GM04503 (cell line): ENCODE results near the gene RCL1.
"Not testable (repeated sequence)": the region's sequence is repeated elsewhere in the genome, so short reads cannot be mapped to it uniquely, and the experiment has no call there.

Experiments used
- DNase-seq: peaks from one replicate; pipeline ENCODE4 v3.0.0-alpha.2; 2012; ENCODE audit warnings: low read depth

RCL1 gene

GRCh38 chr9:4783191-4783590 is 9.6 kb upstream of the RCL1 start:
- DNase-seq, result not testable (repeated sequence)

DNA sequence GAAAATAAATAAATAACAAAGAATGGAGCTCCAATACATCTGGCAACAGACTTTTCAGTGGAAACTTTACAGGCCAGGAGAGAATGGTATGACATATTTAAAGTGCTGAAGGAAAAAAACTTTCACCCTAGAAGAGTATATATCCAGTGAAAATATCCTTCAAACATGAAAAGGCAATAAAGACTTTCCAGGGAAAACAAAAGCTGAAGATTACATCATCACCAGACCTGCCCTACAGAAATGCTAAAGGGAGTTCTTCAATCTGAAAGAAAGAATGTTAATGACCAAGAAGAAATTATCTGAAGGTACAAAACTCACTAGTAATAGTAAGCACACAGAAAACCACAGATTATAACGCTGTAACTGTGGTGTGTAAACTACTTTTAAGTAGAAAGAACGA is 8.3 kb upstream of the RCL1 start:
- DNase-seq, result no peak

GRCh38 chr9:4786599-4786998 is 6.1 kb upstream of the RCL1 start:
- DNase-seq, result no peak

- DNase-seq, result no peak
These were observed 4.9 kb upstream of the RCL1 start for GRCh38 chr9:4787876-4788275.

DNA sequence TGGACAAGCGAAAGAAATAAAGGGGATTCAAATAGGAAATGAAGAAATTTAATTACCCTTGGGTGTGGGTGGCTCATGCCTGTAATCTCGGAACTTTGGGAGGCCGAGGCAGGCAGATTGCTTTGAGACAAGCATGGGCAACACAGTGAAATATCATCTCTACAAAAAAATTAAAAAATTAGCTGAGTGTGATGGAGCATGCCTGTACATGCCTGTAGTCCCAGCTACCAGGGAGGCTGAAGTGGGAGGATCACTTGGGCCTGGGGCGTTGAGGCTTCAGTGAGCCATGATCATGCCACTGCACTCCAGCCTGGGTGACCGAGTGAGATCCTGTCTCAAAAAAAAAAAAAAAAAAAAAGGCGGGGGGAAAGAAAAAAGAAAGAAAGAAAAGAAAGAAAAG is 4.0 kb upstream of the RCL1 start:
- DNase-seq, result no peak

DNA sequence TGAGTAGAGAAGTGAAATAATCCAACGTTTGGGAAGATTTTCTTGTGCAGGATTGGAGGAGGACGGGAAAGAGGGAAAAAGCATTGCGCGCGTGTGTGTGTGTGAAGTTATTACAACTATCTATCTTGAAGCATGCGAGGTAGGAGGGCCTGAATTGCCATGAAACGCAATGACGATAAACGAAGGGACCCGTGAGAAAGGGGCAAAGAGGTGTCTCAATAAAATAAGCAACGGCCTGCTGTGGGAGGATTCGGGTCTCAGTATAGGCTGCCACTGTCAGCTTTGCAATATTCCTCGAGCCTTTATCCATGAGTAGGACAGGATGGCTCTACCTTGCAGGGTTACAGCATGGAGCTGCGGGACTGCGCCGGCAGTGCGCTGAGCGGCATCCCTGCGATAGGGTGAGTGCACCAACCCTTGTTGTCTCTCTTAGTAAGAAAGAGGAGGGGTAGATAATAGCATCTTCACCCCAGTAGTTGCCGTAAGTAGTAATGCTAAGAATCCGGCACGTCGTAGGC is 631 bp upstream of the RCL1 start:
- no peak for DNase-seq

GRCh38 chr9:4793459-4794395 is 983 bp downstream of the RCL1 start:
- DNase-seq, result no peak

DNA sequence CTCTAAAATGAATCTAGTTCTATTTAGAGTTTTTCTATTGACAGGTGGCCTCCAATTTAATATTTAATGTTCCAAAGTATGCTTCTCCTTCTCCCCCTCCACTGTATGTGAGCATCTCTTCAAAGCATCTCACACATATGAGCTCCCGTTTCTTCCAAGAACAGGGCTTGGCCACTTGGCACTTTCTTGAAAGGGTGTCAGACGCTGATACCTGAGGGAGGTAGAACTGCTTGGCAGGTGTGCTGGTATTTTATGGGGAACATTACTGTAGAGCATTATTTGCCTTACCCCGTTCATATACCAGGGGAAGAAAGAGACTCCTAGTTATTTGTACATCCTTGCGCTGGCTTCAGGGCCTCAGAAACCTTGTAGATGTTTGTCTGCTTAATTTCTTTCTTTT is 1.9 kb downstream of the RCL1 start:
- DNase-seq, result no peak

GRCh38 chr9:4795108-4795507 is 2.4 kb downstream of the RCL1 start:
- DNase-seq, result not testable (repeated sequence)

DNA sequence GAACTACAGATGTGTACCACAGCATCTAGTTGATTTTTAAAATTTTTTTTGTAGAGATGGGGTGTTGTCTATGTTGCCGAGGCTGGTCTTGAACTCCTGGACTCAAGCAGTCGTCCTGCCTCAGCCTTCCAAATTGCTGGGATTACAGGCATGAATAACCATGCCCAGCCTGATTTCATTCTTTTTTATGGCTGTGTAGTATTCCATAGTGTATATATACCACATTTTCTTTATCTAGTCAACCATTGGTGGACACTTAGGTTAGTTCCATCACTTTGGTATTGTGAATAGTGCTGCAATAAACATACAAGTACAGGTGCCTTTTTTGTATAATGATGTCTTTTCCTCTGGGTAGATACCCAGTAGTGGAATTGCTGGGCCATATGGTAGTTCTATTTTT is 3.8 kb downstream of the RCL1 start:
- DNase-seq, result no peak

DNA sequence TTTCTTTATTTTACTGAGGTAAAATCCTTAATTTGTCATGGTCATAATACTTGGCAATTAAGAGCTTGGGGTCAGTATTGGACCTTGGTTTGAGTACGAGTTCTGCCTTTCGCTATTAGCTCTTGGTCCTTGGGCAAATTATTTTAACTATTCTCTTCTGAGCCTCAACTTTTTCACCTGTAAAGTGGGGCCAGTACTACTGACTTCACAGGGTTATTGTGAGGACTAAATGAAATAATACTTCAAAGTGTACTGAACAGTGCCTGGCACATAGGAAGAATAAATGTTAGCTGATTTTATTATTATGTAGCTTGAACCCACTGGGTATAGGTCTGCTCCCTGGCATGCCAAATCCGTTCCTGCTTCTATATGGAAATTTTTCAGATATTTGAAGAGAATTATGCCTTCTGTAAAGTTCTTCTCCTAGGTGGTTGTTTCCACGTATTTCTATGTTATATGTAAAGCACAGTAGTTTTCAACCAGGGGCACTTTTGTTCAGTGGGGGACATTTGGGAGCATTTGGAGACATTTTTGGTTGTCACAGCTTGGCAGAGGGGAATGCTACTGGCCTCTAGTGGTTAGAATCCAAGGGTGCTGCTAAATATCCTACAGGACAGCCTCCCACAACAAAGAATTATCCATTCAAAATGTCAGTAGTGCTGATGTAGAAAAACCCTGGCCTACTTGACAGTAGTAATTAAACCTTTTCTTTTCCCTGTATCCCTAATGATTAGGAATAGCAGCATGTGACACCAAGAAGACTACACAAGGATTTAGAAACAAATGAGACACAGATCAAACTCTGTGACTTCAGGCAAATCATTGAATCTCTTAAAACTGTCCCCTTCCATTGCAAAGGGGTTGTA is 4.5 kb downstream of the RCL1 start:
- DNase-seq, result no peak

- no peak for DNase-seq
These were observed 5.1 kb downstream of the RCL1 start for GRCh38 chr9:4797854-4798150.

GRCh38 chr9:4798281-4799032 is 5.7 kb downstream of the RCL1 start:
- no peak for DNase-seq

- DNase-seq, result no peak
These were observed 6.3 kb downstream of the RCL1 start for GRCh38 chr9:4799033-4799430.

GRCh38 chr9:4799775-4800174 is 7.0 kb downstream of the RCL1 start:
- DNase-seq, result no peak

DNA sequence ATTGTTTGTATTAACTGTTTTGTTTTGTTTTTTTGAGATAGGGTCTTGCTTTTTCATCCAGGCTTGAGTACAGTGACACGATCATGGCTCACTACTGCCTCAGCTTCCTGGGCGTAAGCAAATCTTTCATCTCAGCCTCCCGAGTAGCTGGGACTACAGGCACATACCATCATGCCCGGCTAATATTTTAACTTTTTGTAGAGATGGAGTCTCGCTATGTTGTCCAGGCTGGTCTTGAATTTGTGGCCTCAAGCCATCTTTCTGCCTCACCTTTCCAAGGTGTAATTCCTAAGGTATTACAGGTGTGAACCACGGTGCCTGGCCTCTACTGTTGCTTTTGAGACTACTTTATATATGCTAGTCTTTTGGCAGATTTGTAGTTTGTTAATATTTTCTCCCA is 8.4 kb downstream of the RCL1 start:
- DNase-seq, result no peak

DNA sequence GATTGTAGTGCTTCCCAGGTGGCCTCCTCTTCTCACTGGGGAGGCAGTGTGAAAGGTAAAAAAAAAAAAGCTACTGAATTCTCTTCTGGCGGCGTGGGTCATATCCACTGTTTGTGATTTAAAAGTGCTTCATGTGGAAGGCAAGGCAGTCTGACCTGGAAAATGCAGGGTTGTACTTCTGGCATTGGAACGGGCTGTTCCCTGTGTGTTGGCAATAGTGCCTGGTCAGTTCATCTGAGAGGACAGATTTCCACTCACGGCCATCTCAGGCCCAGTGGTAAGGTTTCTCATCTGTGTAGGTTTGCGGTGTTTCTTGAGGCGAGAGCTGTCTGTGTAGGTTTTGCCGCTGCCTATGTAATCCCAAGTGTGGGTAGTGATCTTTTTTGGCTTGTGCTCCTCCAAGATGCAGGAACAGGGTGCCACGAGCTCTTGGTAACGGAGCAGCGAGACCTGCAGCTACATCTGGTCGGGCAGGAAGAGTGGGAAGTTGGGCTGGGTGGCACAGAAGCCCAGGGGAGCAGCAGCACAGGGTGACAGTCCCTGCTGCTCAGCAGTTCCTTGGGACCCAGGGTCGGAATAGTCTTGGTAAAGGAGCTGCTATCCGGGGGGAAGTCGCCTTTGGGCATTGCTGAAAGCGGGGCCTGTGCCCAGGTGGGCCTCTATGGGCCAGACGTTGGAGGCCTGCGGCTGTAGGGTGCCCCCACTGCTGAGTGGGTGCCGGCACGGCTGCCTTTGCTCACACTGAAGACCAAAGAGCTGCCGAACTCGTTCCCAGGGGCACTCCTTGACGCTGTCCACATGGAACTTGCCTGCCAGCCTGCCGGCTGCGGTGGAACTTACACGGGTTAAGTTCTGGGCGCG is 11.2 kb downstream of the RCL1 start:
- no peak for DNase-seq

GRCh38 chr9:4804531-4805016 is 11.8 kb downstream of the RCL1 start:
- DNase-seq, result no peak

DNA sequence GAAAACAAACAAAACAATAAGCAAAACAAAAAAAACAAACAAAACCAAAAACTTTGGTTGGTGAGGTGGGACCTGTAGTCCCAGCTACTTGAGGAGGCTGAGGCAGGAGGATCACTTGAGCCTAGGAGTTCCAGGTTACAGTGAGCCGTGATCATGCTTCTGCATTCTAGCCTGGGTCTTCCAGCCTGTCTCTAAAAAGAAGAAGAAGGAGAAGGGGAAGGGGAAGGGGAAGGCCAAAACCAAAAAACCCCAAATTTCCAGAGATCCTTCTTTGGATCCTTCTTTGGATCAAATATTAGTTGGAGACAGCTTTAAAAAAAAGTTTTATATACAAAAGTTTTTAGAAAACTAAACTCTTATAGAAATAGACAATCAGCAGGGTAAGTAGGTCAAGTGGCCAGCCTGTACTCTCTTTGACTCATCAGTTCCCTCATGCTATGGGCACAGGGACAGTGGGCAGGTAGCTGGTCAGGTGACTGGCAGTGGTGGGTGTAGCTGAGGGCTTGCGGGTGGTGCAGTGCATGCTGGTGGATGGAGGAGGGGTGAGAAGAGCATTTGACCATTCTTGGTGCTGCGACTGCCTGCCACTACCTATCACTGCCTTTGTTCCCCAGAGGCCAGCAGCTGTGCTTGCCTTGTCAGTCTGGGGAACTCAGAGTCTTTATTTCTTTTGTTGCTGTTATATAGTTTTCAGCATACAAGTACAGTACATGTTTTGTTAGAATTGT is 12.6 kb downstream of the RCL1 start:
- no peak for DNase-seq

DNA sequence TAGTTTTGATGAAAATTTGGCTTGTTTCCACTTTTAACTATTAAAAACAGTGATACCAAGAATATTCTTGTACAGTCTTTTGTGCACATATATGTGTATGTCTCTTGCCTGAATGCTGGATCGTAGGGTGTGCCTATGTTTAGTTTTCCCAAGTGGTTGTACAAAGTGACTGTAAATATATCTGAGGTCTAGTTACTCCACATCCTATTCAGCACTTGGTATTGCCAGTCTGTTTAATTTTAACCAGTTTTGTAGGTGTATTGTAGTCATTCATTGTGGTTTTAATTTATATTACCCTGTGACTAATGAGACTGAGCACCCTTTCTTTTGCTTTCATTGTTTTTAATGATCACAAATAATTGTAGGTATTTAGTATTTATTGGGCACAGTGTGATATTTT is 17.8 kb downstream of the RCL1 start:
- DNase-seq, result no peak

DNA sequence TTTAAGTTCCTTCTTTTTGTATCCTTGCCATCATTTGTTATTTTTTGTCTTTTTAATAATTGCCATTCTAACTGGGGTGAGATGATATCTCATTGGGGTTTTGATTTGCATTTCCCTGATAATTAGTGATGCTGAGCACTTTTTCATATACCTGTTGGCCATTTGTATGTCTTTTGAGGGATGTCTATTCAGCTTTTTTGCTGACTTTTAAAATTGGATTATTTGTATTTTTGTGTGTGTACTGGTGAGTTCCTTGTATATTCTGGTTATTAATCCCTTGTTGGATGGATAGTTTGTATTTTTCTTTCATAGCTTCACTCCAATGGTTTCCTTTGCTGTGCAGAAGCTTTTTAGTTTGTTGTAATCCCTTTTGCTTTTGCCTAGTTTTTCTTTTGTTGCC is 19.1 kb downstream of the RCL1 start:
- no peak for DNase-seq
